RWPE2 (cell line): Measurements from ENCODE around the gene ALG9.

Experiments used
- ATAC-seq: fragments of 200-7000 bp; cut with Tn5 transposase; 3 replicates; pipeline ENCODE4 v1.9.1; 2021; ENCODE audit warnings: low read depth
- DNase-seq: peaks from one replicate; pipeline ENCODE4 v3.0.0-alpha.2; 2020; ENCODE audit warnings: low spot score
- H3K27ac ChIP-seq: fragments of 450-650 bp; 2 replicates; pipeline ENCODE4 v1.5.1; 2017; ENCODE audit warnings: mild to moderate bottlenecking; ENCODE audit not compliant: poor library complexity, severe bottlenecking
- H3K27me3 ChIP-seq: fragments of 250-450 bp; sonication (Bioruptor Pico); 2 replicates; pipeline ENCODE4 v1.5.1; 2021; ENCODE audit warnings: mild to moderate bottlenecking, moderate library complexity; ENCODE audit not compliant: insufficient read depth, poor library complexity, severe bottlenecking
- H3K36me3 ChIP-seq: fragments of 250-450 bp; sonication (Bioruptor Pico); 2 replicates; pipeline ENCODE4 v1.5.1; 2020; ENCODE audit warnings: low read depth, mild to moderate bottlenecking, moderate library complexity
- H3K4me1 ChIP-seq: fragments of 250-450 bp; sonication (Bioruptor Pico); 2 replicates; pipeline ENCODE4 v1.5.1; 2021; ENCODE audit warnings: mild to moderate bottlenecking, moderate library complexity; ENCODE audit not compliant: insufficient read depth, poor library complexity, severe bottlenecking
- H3K4me3 ChIP-seq: fragments of 250-450 bp; sonication (Bioruptor Pico); 2 replicates; pipeline ENCODE4 v1.5.1; 2021; ENCODE audit warnings: mild to moderate bottlenecking, moderate library complexity; ENCODE audit not compliant: severe bottlenecking
- H3K9me3 ChIP-seq: fragments of 250-450 bp; sonication (Bioruptor Pico); 2 replicates; pipeline ENCODE4 v1.5.1; 2021; ENCODE audit warnings: mild to moderate bottlenecking, moderate library complexity; ENCODE audit not compliant: severe bottlenecking
- CTCF ChIP-seq: fragments of 450-650 bp; IDR thresholded peaks from one replicate; pipeline ENCODE4 v1.5.1; 2017; ENCODE audit warnings: mild to moderate bottlenecking, moderate library complexity; ENCODE audit not compliant: poor library complexity, severe bottlenecking

Gene ALG9

GRCh38 chr11:111845276-111846028, 25.9 kb downstream of the ALG9 start:
- ATAC-seq = peak; percentile 52
- no peak for DNase-seq
- Histone ChIP-seq H3K4me3 (no peak overlapping the region), H3K4me1 (peaks cover 23% of the 10 kb centered on the region), H3K27ac (peak overlapping the region; percentile 83), H3K27me3 (no peaks in the 10 kb centered on the region), H3K9me3 (no peaks in the 10 kb centered on the region), H3K36me3 (peaks cover 35% of the 10 kb centered on the region)
- no peak for TF ChIP-seq CTCF

- Histone ChIP-seq H3K36me3 (peaks cover 38% of the 10 kb centered on the region), H3K9me3 (no peaks in the 10 kb centered on the region), H3K4me3 (no peak overlapping the region), H3K27ac (no peak overlapping the region), H3K27me3 (no peaks in the 10 kb centered on the region), H3K4me1 (peaks cover 23% of the 10 kb centered on the region)
- DNase-seq (no peak), ATAC-seq (no peak)
- no peak for TF ChIP-seq CTCF
Observed at GRCh38 chr11:111843661-111844060, 27.7 kb downstream of the ALG9 start.

GRCh38 chr11:111841370-111842053, 29.9 kb downstream of the ALG9 start:
- peaks cover 51% of the 10 kb centered on the region for H3K36me3 ChIP-seq
- ATAC-seq = peak; percentile 74

GRCh38 chr11:111840143-111840542, 31.2 kb downstream of the ALG9 start:
- Histone ChIP-seq H3K4me1 (no peaks in the 10 kb centered on the region), H3K4me3 (no peak overlapping the region), H3K27me3 (no peaks in the 10 kb centered on the region), H3K27ac (no peak overlapping the region), H3K36me3 (peaks cover 64% of the 10 kb centered on the region), H3K9me3 (no peaks in the 10 kb centered on the region)
- no peak for DNase-seq
- no peak for ATAC-seq
- TF ChIP-seq CTCF = no peak

More at GRCh38 chr11:111841370-111842053, 29.9 kb downstream of the ALG9 start:
- H3K9me3 ChIP-seq = no peaks in the 10 kb centered on the region
- peak; percentile 68 for DNase-seq
- no peaks in the 10 kb centered on the region for H3K27me3 ChIP-seq
- TF ChIP-seq CTCF = peak; percentile 95
- peaks cover 14% of the 10 kb centered on the region for H3K4me1 ChIP-seq
- no peak overlapping the region for H3K4me3 ChIP-seq
- H3K27ac ChIP-seq = no peak overlapping the region

- Histone ChIP-seq H3K36me3 (peaks cover 61% of the 10 kb centered on the region), H3K9me3 (no peaks in the 10 kb centered on the region), H3K27me3 (no peaks in the 10 kb centered on the region), H3K4me1 (no peaks in the 10 kb centered on the region), H3K4me3 (no peak overlapping the region), H3K27ac (no peak overlapping the region)
- DNase-seq (no peak), ATAC-seq (no peak)
- TF ChIP-seq CTCF = no peak
Observed at GRCh38 chr11:111838054-111838453, 33.3 kb downstream of the ALG9 start.
